Measurements from ENCODE around the gene ATXN7L2. TPM values are rescaled to one million over a fixed set of nuclear protein-coding genes. Genes with fewer than 3 reads are reported as not detected.

Gene ATXN7L2
- total and polyA plus RNA-seq, 2 of the 8 experiments (the other 6 are each of a cell fraction or from before 2014, with no cell fraction given), result 8.1 to 9.3 TPM

GRCh38 chr1:109444346-109444745 is 39.4 kb upstream of the ATXN7L2 start:
- WGBS, 2 experiments (ENCODE audit: extremely low coverage in 1 of 2, insufficient coverage in 1 of 2, insufficient read length in 1 of 2, insufficient replicate concordance in 2 of 2, low coverage in 1 of 2, low lambda C conversion rate in 2 of 2, missing lambda C conversion rate in 1 of 2), result 71% methylated on average over 1 of the region's 1 CpG; no CpG with 5 or more reads in 1 of the 2 experiments

More at GRCh38 chr1:109444346-109444745, 39.4 kb upstream of the ATXN7L2 start:
- Histone ChIP-seq H2BK120ac (replicated peaks; ENCODE audit: low read depth, low read length) (no peak overlapping the region), H4K91ac (replicated peaks; ENCODE audit: insufficient read length, low read length) (no peak overlapping the region), H3K79me2 (ENCODE audit: control insufficient read depth in 1 of 2, insufficient read depth in 2 of 2, low read length in 2 of 2) (no peaks in the 10 kb centered on the region), H4K20me1 (replicated peaks in 1 of 2; ENCODE audit: control insufficient read depth in 1 of 2, insufficient read depth in 2 of 2, low read length in 2 of 2) (no peaks in the 10 kb centered on the region), H2BK12ac (ENCODE audit: low read depth, low read length) (no peak overlapping the region), H3K4me2 (ENCODE audit: insufficient read depth in 1 of 2, low read depth in 2 of 2, low read length in 2 of 2) (no peak overlapping the region), H3K4me1 (replicated peaks in 1 of 4; ENCODE audit: control insufficient read depth in 3 of 4, insufficient read depth in 4 of 4, low read length in 3 of 4) (no peaks in the 10 kb centered on the region), H3K18ac (ENCODE audit: extremely low read depth, low read length) (no peak overlapping the region), H3K4me3 (ENCODE audit: extremely low read depth in 1 of 4, insufficient read depth in 2 of 4, low read depth in 3 of 4, low read length in 4 of 4) (no peak overlapping the region), H3K27ac (ENCODE audit: low read depth, low read length) (no peak overlapping the region), H2BK5ac (ENCODE audit: low read depth, low read length) (no peak overlapping the region), H2BK15ac (ENCODE audit: low read length) (no peak overlapping the region), H3K56ac (replicated peaks; ENCODE audit: insufficient read length, low read depth, low read length) (no peak overlapping the region), H3K14ac (ENCODE audit: insufficient read length) (no peak overlapping the region), H3K27me3 (replicated peaks in 1 of 4; ENCODE audit: control insufficient read depth in 3 of 4, extremely low read depth in 1 of 4, insufficient read depth in 3 of 4, low read length in 3 of 4) (no peaks in the 10 kb centered on the region), H4K5ac (ENCODE audit: insufficient read length, low read depth, low read length) (no peak overlapping the region), H4K8ac (ENCODE audit: extremely low read depth, insufficient read depth, low read length) (no peak overlapping the region), H3K23me2 (ENCODE audit: low read depth, low read length) (peaks cover 2% of the 10 kb centered on the region; the same call in 1 of the 2 replicates), H3K9me3 (ENCODE audit: insufficient read depth in 2 of 2, low read depth in 1 of 2, low read length in 1 of 2) (no peaks in the 10 kb centered on the region; a peak in 1 of 4 replicates), H2AFZ (ENCODE audit: low read length) (no peak overlapping the region), H3K4ac (replicated peaks; ENCODE audit: insufficient read length, low read depth, low read length) (no peak overlapping the region), H2AK5ac (ENCODE audit: low read depth, low read length) (no peak overlapping the region), H3K9ac (replicated peaks in 1 of 4; ENCODE audit: extremely low read depth in 1 of 4, low read depth in 3 of 4, low read length in 3 of 4) (no peak overlapping the region), H3K23ac (ENCODE audit: insufficient read length) (no peak overlapping the region), H2BK20ac (ENCODE audit: low read length) (no peak overlapping the region), H3K79me1 (ENCODE audit: low read depth, low read length) (no peaks in the 10 kb centered on the region), H3K36me3 (ENCODE audit: control insufficient read depth in 2 of 4, insufficient read depth in 4 of 4, low read length in 3 of 4) (no peaks in the 10 kb centered on the region; a peak in 1 of 8 replicates)
- no peak for DNase-seq (ENCODE audit: low read depth in 1 of 2, low spot score in 2 of 2)
- TF ChIP-seq POU5F1 (IDR thresholded peaks at IDR 0.05; ENCODE audit: low read depth, low read length) (no peak), ASH2L (IDR thresholded peaks at IDR 0.05; ENCODE audit: low read length) (no peak), MAFK (IDR thresholded peaks at IDR 0.05; ENCODE audit: low read depth, low read length) (no peak), SIN3A (conservative IDR thresholded peaks at IDR 0.05 in 1 of 2, IDR thresholded peaks at IDR 0.05 in 1 of 2; ENCODE audit: low read depth in 1 of 2, low read length in 2 of 2) (no peak), JUN (IDR thresholded peaks at IDR 0.05; ENCODE audit: low read depth, low read length) (no peak), RBBP5 (IDR thresholded peaks at IDR 0.05; ENCODE audit: borderline replicate concordance, low read depth, low read length) (no peak), KDM5A (IDR thresholded peaks at IDR 0.05; ENCODE audit: low read length) (no peak)
- TF ChIP-seq, protein P1, sequence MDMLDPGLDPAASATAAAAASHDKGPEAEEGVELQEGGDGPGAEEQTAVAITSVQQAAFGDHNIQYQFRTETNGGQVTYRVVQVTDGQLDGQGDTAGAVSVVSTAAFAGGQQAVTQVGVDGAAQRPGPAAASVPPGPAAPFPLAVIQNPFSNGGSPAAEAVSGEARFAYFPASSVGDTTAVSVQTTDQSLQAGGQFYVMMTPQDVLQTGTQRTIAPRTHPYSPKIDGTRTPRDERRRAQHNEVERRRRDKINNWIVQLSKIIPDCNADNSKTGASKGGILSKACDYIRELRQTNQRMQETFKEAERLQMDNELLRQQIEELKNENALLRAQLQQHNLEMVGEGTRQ (IDR thresholded peaks at IDR 0.05; ENCODE audit: low read length), result no peak
- ChIA-PET CTCF (ENCODE audit: partially characterized antibody) (interaction anchor here (1.0 kb wide), 1 partner anchor 88 kb away, joined by 3 read pairs; no protein-coding TSS in a partner anchor), POLR2A (ENCODE audit: partially characterized antibody) (no interaction called here)
- no peak for FAIRE-seq
